OCI-LY7 (cell line): Measurements from ENCODE around the gene PHF14. TPM values are rescaled to one million over a fixed set of nuclear protein-coding genes. Genes with fewer than 3 reads are reported as not detected.

Experiments used
- BruUV-seq: library from RNA; stranded (reverse); fragments of 400-500 nt; replicated peaks from 2 replicates; lab custom pipeline; 2021; lab: Mats Ljungman, UMichigan
- CTCF ChIA-PET: fragments of 300-600 bp; sonication (Branson Sonifier 250); formaldehyde crosslinking; loops from one replicate; lab custom pipeline; 2022; ENCODE audit warnings: antibody characterized with exemption; ENCODE audit not compliant: unreplicated experiment; lab: Charles Lee
- POLR2A ChIA-PET: fragments of 300-600 bp; sonication (Branson Sonifier 250); formaldehyde crosslinking; loops from one replicate; lab custom pipeline; 2022; ENCODE audit warnings: antibody characterized with exemption; lab: Charles Lee
- DNase-seq: peaks from one replicate; pipeline ENCODE4 v3.0.0-alpha.2; 2015; ENCODE audit warnings: low spot score
- H2AFZ ChIP-seq: fragments of 200-600 bp; sonication (generic), shearing (Covaris generic); 2 replicates; pipeline ENCODE4 v1.6.1; 2014; ENCODE audit warnings: mild to moderate bottlenecking, antibody characterized with exemption, low read length, moderate library complexity
- H3K27ac ChIP-seq: fragments of 200-600 bp; sonication (generic); 2 replicates; pipeline ENCODE4 v1.5.1; 2014; ENCODE audit warnings: mixed run types, low read depth, mild to moderate bottlenecking, moderate library complexity, low read length, inconsistent platforms; ENCODE audit not compliant: poor library complexity, severe bottlenecking
- H3K36me3 ChIP-seq: fragments of 200-600 bp; sonication (generic); 2 replicates; pipeline ENCODE4 v1.6.1; 2014; ENCODE audit warnings: mild to moderate bottlenecking, antibody characterized with exemption, low read length, moderate library complexity, mixed read lengths; ENCODE audit not compliant: insufficient read depth
- H3K4me1 ChIP-seq: fragments of 200-600 bp; sonication (generic); 2 replicates; pipeline ENCODE4 v1.5.1; 2014; ENCODE audit warnings: mild to moderate bottlenecking, low read length; ENCODE audit not compliant: insufficient read depth, poor library complexity, severe bottlenecking
- H3K4me2 ChIP-seq: fragments of 200-600 bp; sonication (generic); 2 replicates; pipeline ENCODE4 v1.6.1; 2014; ENCODE audit warnings: mild to moderate bottlenecking, low read length
- H3K4me3 ChIP-seq: fragments of 200-600 bp; sonication (generic); 2 replicates; pipeline ENCODE4 v1.5.1; 2014; ENCODE audit warnings: mild to moderate bottlenecking, low read depth, low read length; ENCODE audit not compliant: poor library complexity, severe bottlenecking
- H3K79me2 ChIP-seq: fragments of 200-600 bp; sonication (generic); 2 replicates; pipeline ENCODE4 v1.6.1; 2016; ENCODE audit warnings: low read depth, mild to moderate bottlenecking, low read length, moderate library complexity, mixed read lengths; ENCODE audit not compliant: insufficient read depth
- H3K9me2 ChIP-seq: fragments of 200-600 bp; sonication (generic); 2 replicates; pipeline ENCODE4 v1.6.1; 2016; ENCODE audit warnings: mild to moderate bottlenecking, low read length, mixed read lengths; ENCODE audit not compliant: insufficient read depth
- H3K9me3 ChIP-seq: fragments of 200-600 bp; sonication (generic); 2 replicates; pipeline ENCODE4 v1.6.1; 2014; ENCODE audit warnings: mild to moderate bottlenecking, mixed run types, low read length, mixed read lengths
- H4K20me1 ChIP-seq: fragments of 200-600 bp; sonication (generic); 2 replicates; pipeline ENCODE4 v1.6.1; 2014; ENCODE audit warnings: mild to moderate bottlenecking, antibody characterized with exemption, low read length, moderate library complexity, mixed read lengths; ENCODE audit not compliant: insufficient read depth
- EZH2phosphoT487 ChIP-seq: fragments of 200-600 bp; sonication (generic); IDR thresholded peaks from 2 replicates; pipeline ENCODE4 v1.6.1; 2018; ENCODE audit warnings: low read depth, borderline replicate concordance, mild to moderate bottlenecking, mixed run types, antibody characterized with exemption, low read length, moderate library complexity, mixed read lengths
- intact Hi-C: fragments of 100-400 bp; cut with micrococcal nuclease; formaldehyde crosslinking; loops from one replicate; pipeline ENCODE4 v1.10.0; 2022; ENCODE audit not compliant: unreplicated experiment
- total RNA-seq, 2 experiments: library from RNA; depleted of rRNA in 1 of 2; stranded (reverse); fragments of >200 nt in 1 of 2; shearing (Covaris generic) in 1 of 2; gene quantifications; 2 replicates each; pipeline ENCODE4 v1.2.3, GENCODE V29; 2014 to 2022
- TF ChIP-seq, protein P1 (sequence below): fragments of 200-600 bp; sonication (generic); conservative IDR thresholded peaks from 2 replicates; pipeline ENCODE4 v1.5.1; 2014; ENCODE audit warnings: mild to moderate bottlenecking, antibody characterized with exemption, low read length, moderate library complexity, mixed read lengths

Gene PHF14
- total RNA-seq, 2 experiments from 2014 or later, result 39.9 to 55.5 TPM

DNA sequence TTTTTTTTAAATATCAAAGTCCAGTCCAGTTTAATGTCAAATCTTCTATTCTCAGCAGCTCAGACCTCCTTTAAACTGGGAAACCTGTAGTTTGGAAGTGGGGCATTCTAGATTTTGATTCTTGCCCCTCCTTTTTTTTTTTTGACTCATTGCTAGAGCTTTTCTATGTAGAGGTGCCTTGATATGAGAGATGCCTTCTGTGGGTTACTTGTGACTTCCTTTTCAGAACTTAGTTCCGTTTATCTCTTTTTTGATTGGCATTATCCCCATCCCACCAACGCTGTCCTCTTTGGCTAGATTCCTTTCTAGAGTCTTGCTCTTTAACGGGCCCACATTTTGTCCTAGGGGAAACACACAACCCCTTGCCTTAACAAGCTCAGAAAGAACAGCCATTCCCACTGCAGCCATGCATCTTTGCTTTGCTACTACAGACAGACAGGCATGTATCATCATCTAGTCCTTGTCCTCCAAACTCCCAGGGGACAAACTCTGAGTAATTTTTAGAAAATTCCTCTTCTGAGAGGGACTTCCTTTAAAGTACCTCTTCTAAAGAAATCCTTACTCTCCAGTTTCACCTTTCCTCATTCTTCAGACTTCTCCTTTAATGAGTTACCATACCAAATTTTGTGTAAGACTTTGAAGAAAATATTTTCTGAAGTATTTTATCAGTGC, 153.6 kb downstream of the PHF14 start:
- ChIA-PET CTCF (no interaction called here), POLR2A (interaction anchor here (0.5 to 1.6 kb wide), 14 partner anchors 9 to 1392 kb away, joined by 3 to 6 read pairs (median 4); no protein-coding TSS in a partner anchor)
- intact Hi-C loops, result no loop called here

GRCh38 chr7:11127988-11128387, 154.3 kb downstream of the PHF14 start:
- peaks cover 9% of the 10 kb centered on the region; the same call in 1 of the 2 replicates for H3K36me3 ChIP-seq
- no peak overlapping the region for H2AFZ ChIP-seq
- POLR2A ChIA-PET, result interaction anchor here (0.6 kb wide), 1 partner anchor 70 kb away, joined by 3 read pairs; no protein-coding TSS in a partner anchor
- no TSS peak for BruUV-seq
- H4K20me1 ChIP-seq, result 0 out of 2 replicates have a peak, but pooled peaks cover 6% of the 10 kb centered on the region
- no peak overlapping the region for H3K27ac ChIP-seq
- H3K4me3 ChIP-seq, result no peak overlapping the region
- H3K4me1 ChIP-seq, result no peaks in the 10 kb centered on the region
- DNase-seq, result no peak
- H3K9me3 ChIP-seq, result no peaks in the 10 kb centered on the region
- CTCF ChIA-PET, result no interaction called here
- H3K79me2 ChIP-seq, result no peaks in the 10 kb centered on the region
- intact Hi-C loops, result no loop called here
- no peak overlapping the region for H3K4me2 ChIP-seq
- H3K9me2 ChIP-seq, result no peaks in the 10 kb centered on the region
- no peak for TF ChIP-seq EZH2phosphoT487
- TF ChIP-seq, protein P1, sequence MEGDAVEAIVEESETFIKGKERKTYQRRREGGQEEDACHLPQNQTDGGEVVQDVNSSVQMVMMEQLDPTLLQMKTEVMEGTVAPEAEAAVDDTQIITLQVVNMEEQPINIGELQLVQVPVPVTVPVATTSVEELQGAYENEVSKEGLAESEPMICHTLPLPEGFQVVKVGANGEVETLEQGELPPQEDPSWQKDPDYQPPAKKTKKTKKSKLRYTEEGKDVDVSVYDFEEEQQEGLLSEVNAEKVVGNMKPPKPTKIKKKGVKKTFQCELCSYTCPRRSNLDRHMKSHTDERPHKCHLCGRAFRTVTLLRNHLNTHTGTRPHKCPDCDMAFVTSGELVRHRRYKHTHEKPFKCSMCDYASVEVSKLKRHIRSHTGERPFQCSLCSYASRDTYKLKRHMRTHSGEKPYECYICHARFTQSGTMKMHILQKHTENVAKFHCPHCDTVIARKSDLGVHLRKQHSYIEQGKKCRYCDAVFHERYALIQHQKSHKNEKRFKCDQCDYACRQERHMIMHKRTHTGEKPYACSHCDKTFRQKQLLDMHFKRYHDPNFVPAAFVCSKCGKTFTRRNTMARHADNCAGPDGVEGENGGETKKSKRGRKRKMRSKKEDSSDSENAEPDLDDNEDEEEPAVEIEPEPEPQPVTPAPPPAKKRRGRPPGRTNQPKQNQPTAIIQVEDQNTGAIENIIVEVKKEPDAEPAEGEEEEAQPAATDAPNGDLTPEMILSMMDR, result no peak

More for the DNA sequence above, 153.6 kb downstream of the PHF14 start:
- no peaks in the 10 kb centered on the region for H3K9me2 ChIP-seq
- no peak overlapping the region for H3K4me2 ChIP-seq
- H3K79me2 ChIP-seq, result no peaks in the 10 kb centered on the region
- 0 out of 2 replicates have a peak, but pooled peaks cover 6% of the 10 kb centered on the region for H4K20me1 ChIP-seq
- TF ChIP-seq, protein P1, result no peak
- no peak for TF ChIP-seq EZH2phosphoT487
- H3K9me3 ChIP-seq, result no peaks in the 10 kb centered on the region
- BruUV-seq, result no TSS peak
- no peak for DNase-seq
- H3K36me3 ChIP-seq, result peaks cover 9% of the 10 kb centered on the region; the same call in 1 of the 2 replicates
- H3K4me3 ChIP-seq, result no peak overlapping the region
- H3K4me1 ChIP-seq, result no peaks in the 10 kb centered on the region
- no peak overlapping the region for H3K27ac ChIP-seq
- H2AFZ ChIP-seq, result no peak overlapping the region

GRCh38 chr7:11128498-11128897, 154.8 kb downstream of the PHF14 start:
- TF ChIP-seq, protein P1, result no peak
- no peak for TF ChIP-seq EZH2phosphoT487
- Histone ChIP-seq H4K20me1 (0 out of 2 replicates have a peak, but pooled peaks cover 6% of the 10 kb centered on the region), H3K79me2 (no peaks in the 10 kb centered on the region), H3K4me2 (no peak overlapping the region), H3K4me3 (no peak overlapping the region), H3K9me3 (no peaks in the 10 kb centered on the region), H3K27ac (no peak overlapping the region), H3K36me3 (peaks cover 9% of the 10 kb centered on the region; the same call in 1 of the 2 replicates), H2AFZ (no peak overlapping the region), H3K4me1 (no peaks in the 10 kb centered on the region), H3K9me2 (no peaks in the 10 kb centered on the region)
- DNase-seq, result no peak
- POLR2A ChIA-PET, result no interaction called here
- intact Hi-C loops, result no loop called here
- no TSS peak for BruUV-seq
- CTCF ChIA-PET, result no interaction called here
